Endothelial cell of umbilical vein (primary cell): ENCODE data around the gene TAF11L2. TPM values are rescaled to one million over a fixed set of nuclear protein-coding genes. Genes with fewer than 3 reads are reported as not detected.
"Not testable (repeated sequence)": the region's sequence is repeated elsewhere in the genome, so short reads cannot be mapped to it uniquely, and the experiment has no call there.

ENCODE experiments used
- BruUV-seq: library from RNA; stranded (reverse); fragments of 400-500 nt; replicated peaks from 2 replicates; lab custom pipeline; 2021; lab: Mats Ljungman, UMichigan
- CTCF ChIA-PET: fragments of 300-600, 350-600 bp; sonication (Branson Sonifier 250); formaldehyde crosslinking; loops from one replicate; lab custom pipeline; 2021; ENCODE audit warnings: antibody characterized with exemption, inconsistent platforms; lab: Charles Lee
- POLR2A ChIA-PET: fragments of 300-600, 350-600 bp; sonication (Branson Sonifier 250); formaldehyde crosslinking; loops from one replicate; lab custom pipeline; 2021; ENCODE audit warnings: antibody characterized with exemption, inconsistent platforms; lab: Charles Lee
- DNase-seq: peaks from one replicate; pipeline ENCODE4 v3.0.0-alpha.2; 2011; ENCODE audit warnings: low read depth, low spot score
- FAIRE-seq: peaks from 2 replicates; lab custom pipeline; 2011; peaks lifted over from hg19 to GRCh38; lab: Jason Lieb, UNC
- H2AFZ ChIP-seq: 2 replicates; pipeline ENCODE4 v1.6.0; 2012; ENCODE audit warnings: low read depth, low read length, control low read depth, inconsistent platforms
- H3K27ac ChIP-seq: 2 replicates; pipeline ENCODE4 v1.5.1; 2011; ENCODE audit warnings: low read depth, mild to moderate bottlenecking, control low read depth, low read length, moderate library complexity; ENCODE audit not compliant: insufficient read depth
- H3K27me3 ChIP-seq, 2 experiments: 2 replicates each; pipeline versions ENCODE4 v1.6.0 to v1.6.1; 2011; ENCODE audit warnings: low read length in 2 of 2, mixed read lengths in 1 of 2; ENCODE audit not compliant: control insufficient read depth in 2 of 2, insufficient read depth in 2 of 2
- H3K36me3 ChIP-seq, 2 experiments: 2 replicates in 1 of 2; 3 replicates in 1 of 2; pipeline ENCODE4 v1.5.1; 2011; ENCODE audit warnings: low read length in 2 of 2, mild to moderate bottlenecking in 1 of 2, moderate library complexity in 1 of 2; ENCODE audit not compliant: control insufficient read depth in 2 of 2, insufficient read depth in 2 of 2; ENCODE audit errors: extremely low read depth in 1 of 2
- H3K4me1 ChIP-seq: 3 replicates; pipeline ENCODE4 v1.5.1; 2011; ENCODE audit warnings: mild to moderate bottlenecking, low read length; ENCODE audit not compliant: control insufficient read depth, insufficient read depth; ENCODE audit errors: extremely low read depth
- H3K4me2 ChIP-seq: 2 replicates; pipeline ENCODE4 v1.6.1; 2011; ENCODE audit warnings: low read length, control low read depth, mixed read lengths; ENCODE audit not compliant: insufficient read depth
- H3K4me3 ChIP-seq, 3 experiments: fragments of 200-600 bp in 1 of 3; sonication (generic), shearing (Covaris generic) in 1 of 3; replicated peaks in 1 of 3; 2 replicates each; pipeline ENCODE4 v1.5.1; 2011 to 2016; ENCODE audit warnings: control low read depth in 3 of 3, low read length in 3 of 3, mild to moderate bottlenecking in 2 of 3, inconsistent platforms in 1 of 3, low read depth in 1 of 3, moderate library complexity in 1 of 3; ENCODE audit not compliant: insufficient read depth in 1 of 3
- H3K79me2 ChIP-seq: 2 replicates; pipeline ENCODE4 v1.6.0; 2012; ENCODE audit warnings: low read length, inconsistent platforms; ENCODE audit not compliant: control insufficient read depth, insufficient read depth
- H3K9ac ChIP-seq: replicated peaks from 2 replicates; pipeline ENCODE3; 2011; ENCODE audit warnings: low read length, control low read depth; ENCODE audit not compliant: insufficient read depth; ENCODE audit errors: extremely low read depth
- H3K9me1 ChIP-seq: replicated peaks from 3 replicates; pipeline ENCODE4 v1.6.0; 2011; ENCODE audit warnings: mild to moderate bottlenecking, low read length; ENCODE audit not compliant: control insufficient read depth, insufficient read depth; ENCODE audit errors: extremely low read depth
- H3K9me3 ChIP-seq: replicated peaks from 2 replicates; pipeline ENCODE4 v1.5.1; 2012; ENCODE audit warnings: low read length, inconsistent platforms; ENCODE audit not compliant: control insufficient read depth, insufficient read depth
- H4K20me1 ChIP-seq: replicated peaks from 2 replicates; pipeline ENCODE3; 2011; ENCODE audit warnings: mild to moderate bottlenecking, low read length; ENCODE audit not compliant: control insufficient read depth, insufficient read depth; ENCODE audit errors: extremely low read depth
- CTCF ChIP-seq, 2 donors: IDR thresholded peaks; 1 replicate in 1 of 2; 2 replicates in 1 of 2; pipeline ENCODE4 v1.5.1; 2011; ENCODE audit warnings: low read length in 2 of 2, mild to moderate bottlenecking in 2 of 2, moderate library complexity in 2 of 2, control low read depth in 1 of 2, inconsistent platforms in 1 of 2, low read depth in 1 of 2; ENCODE audit not compliant: insufficient read depth in 1 of 2; ENCODE audit errors: extremely low read depth in 1 of 2
- FOS ChIP-seq: IDR thresholded peaks from 2 replicates; pipeline ENCODE4 v1.6.1; 2011; ENCODE audit warnings: mild to moderate bottlenecking, low read length, moderate library complexity, borderline replicate concordance; ENCODE audit not compliant: insufficient read depth
- MAX ChIP-seq: IDR thresholded peaks from 2 replicates; pipeline ENCODE4 v1.6.1; 2011; ENCODE audit not compliant: insufficient read depth, insufficient read length
- POLR2A ChIP-seq: IDR thresholded peaks from 2 replicates; pipeline ENCODE4 v1.6.1; 2012; ENCODE audit warnings: low read depth, mild to moderate bottlenecking, control low read depth, low read length
- POLR2AphosphoS5 ChIP-seq: IDR thresholded peaks from 2 replicates; pipeline ENCODE4 v1.6.1; 2012; ENCODE audit warnings: low read depth, mild to moderate bottlenecking, control low read depth, low read length, moderate library complexity; ENCODE audit not compliant: insufficient read depth
- dilution Hi-C: fragments of 300-500 bp; cut with MboI; formaldehyde crosslinking; loops from one replicate; pipeline ENCODE4 v1.15.0; 2019; ENCODE audit warnings: low sequenced_read_pairs; ENCODE audit not compliant: extremely low pct_ligation_motif_present
- intact Hi-C: fragments of 100-400 bp; cut with micrococcal nuclease; formaldehyde crosslinking; loops from one replicate; pipeline ENCODE4 v1.10.0; 2022
- polyA plus RNA-seq, 4 experiments: library from polyadenylated mRNA; depleted of rRNA in 3 of 4; stranded (reverse) in 3 of 4; unstranded in 1 of 4; fragments of >200 nt; gene quantifications; 2 replicates each; pipeline versions ENCODE4 v1.2.1 to v1.2.3, GENCODE V29; 2011 to 2012; ENCODE audit warnings: missing spikeins in 1 of 4
- total RNA-seq: library from RNA; stranded (reverse); gene quantifications from 2 replicates; pipeline ENCODE4 v1.2.3, GENCODE V29; 2021

TAF11L2 gene
- total and polyA plus RNA-seq, 2 donors (not counting 3 experiments of a cell fraction or from before 2014, with no cell fraction given), result not detected

GRCh38 chr5:17463653-17464052 is 34.4 kb upstream of the TAF11L2 start:
- ChIA-PET POLR2A (no interaction called here), CTCF (no interaction called here)
- no peak overlapping the region for H3K4me3 ChIP-seq
- no peaks in the 10 kb centered on the region for H3K27me3 ChIP-seq
- H3K4me2 ChIP-seq, result no peak overlapping the region
- no peaks in the 10 kb centered on the region for H3K9me1 ChIP-seq
- no peak overlapping the region for H2AFZ ChIP-seq
- FAIRE-seq (no peak), DNase-seq (no peak)
- no peak overlapping the region for H3K27ac ChIP-seq
- no TSS peak for BruUV-seq
- no peaks in the 10 kb centered on the region for H4K20me1 ChIP-seq
- dilution Hi-C loops (no loop called here), intact Hi-C loops (no loop called here)
- no peaks in the 10 kb centered on the region for H3K79me2 ChIP-seq
- H3K9ac ChIP-seq, result no peak overlapping the region
- no peaks in the 10 kb centered on the region for H3K4me1 ChIP-seq
- no peak for TF ChIP-seq CTCF (IDR thresholded peaks at IDR 0.05; ENCODE audit: extremely low read depth in 1 of 2, insufficient read depth in 1 of 2, low read depth in 1 of 2, low read length in 2 of 2)
- no peaks in the 10 kb centered on the region for H3K9me3 ChIP-seq
- H3K36me3 ChIP-seq, result no peaks in the 10 kb centered on the region

GRCh38 chr5:17470064-17470463 is 28.0 kb upstream of the TAF11L2 start:
- FAIRE-seq, result no peak
- intact Hi-C loops, result no loop called here
- H3K27me3 ChIP-seq, result peaks cover 0 to 3% of the 10 kb centered on the region in 2 experiments
- no peaks in the 10 kb centered on the region for H3K9me1 ChIP-seq
- dilution Hi-C loops, result no loop called here
- no peak for TF ChIP-seq POLR2AphosphoS5
- TF ChIP-seq MAX, result no peak
- TF ChIP-seq FOS, result no peak
- no peak for TF ChIP-seq CTCF (IDR thresholded peaks at IDR 0.05; ENCODE audit: extremely low read depth in 1 of 2, insufficient read depth in 1 of 2, low read depth in 1 of 2, low read length in 2 of 2)
- TF ChIP-seq POLR2A, result no peak
- H3K9ac ChIP-seq, result no peak overlapping the region
- H3K4me3 ChIP-seq, result no peak overlapping the region
- ChIA-PET CTCF (interaction anchor here (1.5 kb wide), 1 partner anchor 12 kb away, joined by 4 read pairs; no protein-coding TSS in a partner anchor), POLR2A (no interaction called here)
- BruUV-seq, result no TSS peak
- no peaks in the 10 kb centered on the region for H4K20me1 ChIP-seq
- H3K36me3 ChIP-seq, result no peaks in the 10 kb centered on the region
- H3K4me1 ChIP-seq, result no peaks in the 10 kb centered on the region
- DNase-seq, result no peak
- H2AFZ ChIP-seq, result no peak overlapping the region
- H3K27ac ChIP-seq, result no peak overlapping the region
- no peaks in the 10 kb centered on the region for H3K79me2 ChIP-seq
- H3K9me3 ChIP-seq, result no peaks in the 10 kb centered on the region
- no peak overlapping the region for H3K4me2 ChIP-seq

- dilution Hi-C loops, H3K79me2 ChIP-seq, H4K20me1 ChIP-seq, H3K27ac ChIP-seq, FAIRE-seq, intact Hi-C loops, H3K4me3 ChIP-seq, H2AFZ ChIP-seq, H3K4me1 ChIP-seq, H3K27me3 ChIP-seq, BruUV-seq, CTCF ChIA-PET, DNase-seq, H3K9me3 ChIP-seq, H3K9ac ChIP-seq, H3K4me2 ChIP-seq, H3K9me1 ChIP-seq, H3K36me3 ChIP-seq, POLR2A ChIA-PET: not testable (repeated sequence)
Measured at GRCh38 chr5:17475064-17475463, 23.0 kb upstream of the TAF11L2 start.
